ENCODE results near the gene NHLRC1.

GRCh38 chr6:18166312-18167036 is 44.0 kb upstream of the NHLRC1 start:
- no peak for TF ChIP-seq CTCF (IDR thresholded peaks at IDR 0.05; ENCODE audit: insufficient read depth, low read length, poor library complexity, severe bottlenecking)
- TF ChIP-seq EZH2phosphoT487 (conservative IDR thresholded peaks at IDR 0.05; ENCODE audit: low read length), result no peak
